ENCODE measurements around the gene MRPL17.
A peak's percentile ranks its signal among the peaks of the same experiment; 100 is the strongest.

The MRPL17 gene

GRCh38 chr11:6724013-6724412, 40.9 kb upstream of the MRPL17 start:
- H3F3A ChIP-seq (ENCODE audit: low read depth) = no peaks in the 10 kb centered on the region
- no peaks in the 10 kb centered on the region for H3K9me3 ChIP-seq (ENCODE audit: insufficient read depth, low read depth, low read length)
- no peak overlapping the region for H3K9ac ChIP-seq (ENCODE audit: low read depth, low read length, poor library complexity, severe bottlenecking)
- no peaks in the 10 kb centered on the region for H3K9me2 ChIP-seq (replicated peaks; ENCODE audit: low read depth, low read length)
- no peaks in the 10 kb centered on the region for H3K27me3 ChIP-seq (ENCODE audit: insufficient read depth, low read length, poor library complexity, severe bottlenecking)
- TF ChIP-seq CTCF (conservative IDR thresholded peaks at IDR 0.05; ENCODE audit: low read length) (no peak), EZH2phosphoT487 (IDR thresholded peaks at IDR 0.05; ENCODE audit: borderline replicate concordance) (no peak)
- peaks cover 6% of the 10 kb centered on the region; the same call in 1 of the 2 replicates for H3K79me2 ChIP-seq (ENCODE audit: insufficient read depth, low read length)
- no peaks in the 10 kb centered on the region for H3K36me3 ChIP-seq (ENCODE audit: insufficient read depth, low read length)
- no peak overlapping the region for H2AFZ ChIP-seq (ENCODE audit: low read length)
- H3K4me3 ChIP-seq (ENCODE audit: low read length, poor library complexity, severe bottlenecking) = no peak overlapping the region
- H3K4me1 ChIP-seq (ENCODE audit: insufficient read depth, low read length, poor library complexity, severe bottlenecking) = peaks cover 41% of the 10 kb centered on the region
- no peak overlapping the region for H3K4me2 ChIP-seq (ENCODE audit: low read depth, low read length, poor library complexity, severe bottlenecking)
- H4K20me1 ChIP-seq (ENCODE audit: insufficient read depth, low read length, poor library complexity, severe bottlenecking) = no peaks in the 10 kb centered on the region

GRCh38 chr11:6721343-6721742, 38.2 kb upstream of the MRPL17 start:
- no peak overlapping the region for H2AFZ ChIP-seq (ENCODE audit: low read length)
- H3K79me2 ChIP-seq (ENCODE audit: insufficient read depth, low read length) = peaks cover 6% of the 10 kb centered on the region; the same call in 1 of the 2 replicates
- no peak overlapping the region for H3K4me3 ChIP-seq (ENCODE audit: low read length, poor library complexity, severe bottlenecking)
- peaks cover 28% of the 10 kb centered on the region for H3K4me1 ChIP-seq (ENCODE audit: insufficient read depth, low read length, poor library complexity, severe bottlenecking)
- H3F3A ChIP-seq (ENCODE audit: low read depth) = no peaks in the 10 kb centered on the region
- H3K27me3 ChIP-seq (ENCODE audit: insufficient read depth, low read length, poor library complexity, severe bottlenecking) = no peaks in the 10 kb centered on the region
- no peak overlapping the region for H3K9ac ChIP-seq (ENCODE audit: low read depth, low read length, poor library complexity, severe bottlenecking)
- no peaks in the 10 kb centered on the region for H4K20me1 ChIP-seq (ENCODE audit: insufficient read depth, low read length, poor library complexity, severe bottlenecking)
- no peaks in the 10 kb centered on the region for H3K9me2 ChIP-seq (replicated peaks; ENCODE audit: low read depth, low read length)
- H3K36me3 ChIP-seq (ENCODE audit: insufficient read depth, low read length) = no peaks in the 10 kb centered on the region
- H3K9me3 ChIP-seq (ENCODE audit: insufficient read depth, low read depth, low read length) = no peaks in the 10 kb centered on the region
- TF ChIP-seq CTCF (conservative IDR thresholded peaks at IDR 0.05; ENCODE audit: low read length) (no peak), EZH2phosphoT487 (IDR thresholded peaks at IDR 0.05; ENCODE audit: borderline replicate concordance) (no peak)
- peak overlapping the region; percentile 10 for H3K4me2 ChIP-seq (ENCODE audit: low read depth, low read length, poor library complexity, severe bottlenecking)

- Histone ChIP-seq H3K9me2 (replicated peaks; ENCODE audit: low read depth, low read length) (no peaks in the 10 kb centered on the region), H2AFZ (ENCODE audit: low read length) (no peak overlapping the region), H3K36me3 (ENCODE audit: insufficient read depth, low read length) (no peaks in the 10 kb centered on the region), H3K79me2 (ENCODE audit: insufficient read depth, low read length) (peaks cover 6% of the 10 kb centered on the region; the same call in 1 of the 2 replicates), H3K4me1 (ENCODE audit: insufficient read depth, low read length, poor library complexity, severe bottlenecking) (peaks cover 28% of the 10 kb centered on the region), H3K27me3 (ENCODE audit: insufficient read depth, low read length, poor library complexity, severe bottlenecking) (no peaks in the 10 kb centered on the region), H3K9ac (ENCODE audit: low read depth, low read length, poor library complexity, severe bottlenecking) (no peak overlapping the region), H3K4me2 (ENCODE audit: low read depth, low read length, poor library complexity, severe bottlenecking) (no peak overlapping the region), H4K20me1 (ENCODE audit: insufficient read depth, low read length, poor library complexity, severe bottlenecking) (no peaks in the 10 kb centered on the region), H3K9me3 (ENCODE audit: insufficient read depth, low read depth, low read length) (no peaks in the 10 kb centered on the region), H3K4me3 (ENCODE audit: low read length, poor library complexity, severe bottlenecking) (no peak overlapping the region), H3F3A (ENCODE audit: low read depth) (no peaks in the 10 kb centered on the region)
- TF ChIP-seq EZH2phosphoT487 (IDR thresholded peaks at IDR 0.05; ENCODE audit: borderline replicate concordance) (no peak), CTCF (conservative IDR thresholded peaks at IDR 0.05; ENCODE audit: low read length) (no peak)
These were observed 36.4 kb upstream of the MRPL17 start for GRCh38 chr11:6719576-6719975.

All from Loucy (cell line).